Measurements from ENCODE around the gene SLC35F3. TPM values are rescaled to one million over a fixed set of nuclear protein-coding genes. Genes with fewer than 3 reads are reported as not detected.

SLC35F3 gene
- total RNA-seq, 1 donor from 2014 or later: 0.68 TPM

DNA sequence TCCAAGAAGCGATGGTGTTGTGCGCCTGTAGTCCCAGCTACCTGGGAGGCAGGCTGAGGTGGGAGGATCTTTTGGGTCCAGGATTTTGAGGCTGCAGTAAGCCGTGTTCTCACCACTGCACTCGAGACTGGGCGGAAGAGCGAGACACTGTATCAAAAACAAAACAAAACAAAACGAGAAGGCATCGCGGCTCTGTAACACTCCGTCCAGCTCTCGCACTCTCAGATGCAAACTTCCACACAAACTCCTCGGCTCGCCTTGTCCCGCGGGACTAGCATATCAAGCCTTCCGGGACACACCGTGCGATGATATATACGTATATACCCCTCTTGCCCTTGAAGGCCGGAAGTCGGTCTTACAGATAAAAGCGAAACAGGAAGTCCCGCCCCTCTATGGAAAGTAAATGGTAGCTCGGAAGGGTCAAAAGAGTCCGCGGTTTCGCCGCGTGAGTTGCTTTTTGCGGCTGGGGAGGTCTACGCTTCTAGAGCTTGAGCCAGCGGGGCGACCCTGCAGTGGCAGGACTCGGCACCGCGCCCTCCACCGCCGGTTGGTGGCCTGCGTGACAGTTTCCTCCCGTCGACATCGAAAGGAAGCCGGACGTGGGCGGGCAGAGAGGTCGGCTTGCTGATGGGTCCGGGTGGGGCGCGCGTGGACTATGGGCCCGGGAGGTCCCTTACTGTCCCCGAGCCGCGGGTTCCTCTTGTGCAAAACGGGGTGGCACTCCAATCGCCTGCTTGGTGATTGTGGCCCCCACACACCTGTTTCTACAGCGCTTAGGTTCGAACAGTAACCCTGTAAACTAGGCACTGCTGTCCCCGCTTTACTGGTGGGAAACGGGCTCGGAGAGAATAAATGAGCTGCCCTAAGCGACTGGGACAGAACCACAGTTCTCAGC is 468.8 kb downstream of the SLC35F3 start, which contains the start of gene COA6:
Gene COA6 (plus strand): TSS at position 393 of the 895 bp plus-strand sequence. CDS start 11 bp downstream, at position 404.
- peak; percentile 98 for ATAC-seq

DNA sequence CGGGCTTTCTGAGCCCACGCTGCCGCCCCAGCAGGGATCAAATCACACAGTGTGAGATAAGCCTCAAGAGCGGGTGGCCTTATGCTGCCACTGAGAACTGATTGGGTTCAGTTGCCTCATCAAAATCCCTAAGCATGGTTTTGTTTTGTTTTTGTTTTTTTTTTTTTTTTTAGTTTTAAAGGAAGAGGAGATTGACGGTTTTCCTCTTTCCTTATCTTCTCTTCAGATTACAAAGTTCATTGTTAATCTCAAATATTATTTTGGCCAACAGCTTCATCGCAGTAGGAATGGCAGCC is 469.4 kb downstream of the SLC35F3 start:
- no peak for ATAC-seq
